ENCODE measurements around the gene NFIX.

Gene NFIX

DNA sequence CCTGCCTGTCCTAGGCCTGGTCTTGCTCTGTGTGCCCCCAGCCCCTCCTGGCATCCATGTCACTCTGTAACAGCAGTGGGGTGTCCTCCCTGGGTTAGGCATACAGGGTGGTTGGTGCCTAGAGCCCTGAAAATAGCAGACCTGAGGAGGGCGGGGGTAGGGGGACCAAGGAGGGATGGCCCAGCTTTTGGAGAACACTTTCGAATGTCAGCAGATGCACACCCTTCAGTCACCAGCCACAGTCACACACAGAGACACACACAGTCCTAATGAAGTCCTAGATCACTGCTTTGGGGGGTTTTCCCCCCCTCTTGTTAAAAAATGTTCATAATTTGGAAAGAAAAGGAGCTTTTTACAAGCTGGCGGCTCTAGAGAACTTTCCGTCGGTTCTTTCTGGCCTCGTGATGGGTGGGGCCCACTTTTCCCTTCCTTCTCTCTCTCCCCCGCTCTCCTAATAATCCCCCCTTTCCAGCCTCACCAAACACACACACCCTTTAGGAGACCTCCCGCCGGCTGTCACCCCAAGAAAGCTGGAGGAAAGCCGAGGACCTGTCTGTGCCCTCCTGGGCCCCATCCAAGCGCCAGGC, 59.4 kb downstream of the NFIX start:
- Histone ChIP-seq H3K27me3 (peaks cover 78% of the 10 kb centered on the region), H3K4me3 (ENCODE audit: low read depth in 1 of 2, low read length in 1 of 2) (no peak overlapping the region), H3K36me3 (no peaks in the 10 kb centered on the region), H3K27ac (no peak overlapping the region), H3K4me1 (ENCODE audit: control insufficient read depth in 1 of 2, insufficient read depth in 1 of 2, low read depth in 1 of 2, low read length in 1 of 2) (peaks cover 0 to 5% of the 10 kb centered on the region in 2 experiments), H3K9me3 (no peaks in the 10 kb centered on the region)
- TF ChIP-seq, protein P1, sequence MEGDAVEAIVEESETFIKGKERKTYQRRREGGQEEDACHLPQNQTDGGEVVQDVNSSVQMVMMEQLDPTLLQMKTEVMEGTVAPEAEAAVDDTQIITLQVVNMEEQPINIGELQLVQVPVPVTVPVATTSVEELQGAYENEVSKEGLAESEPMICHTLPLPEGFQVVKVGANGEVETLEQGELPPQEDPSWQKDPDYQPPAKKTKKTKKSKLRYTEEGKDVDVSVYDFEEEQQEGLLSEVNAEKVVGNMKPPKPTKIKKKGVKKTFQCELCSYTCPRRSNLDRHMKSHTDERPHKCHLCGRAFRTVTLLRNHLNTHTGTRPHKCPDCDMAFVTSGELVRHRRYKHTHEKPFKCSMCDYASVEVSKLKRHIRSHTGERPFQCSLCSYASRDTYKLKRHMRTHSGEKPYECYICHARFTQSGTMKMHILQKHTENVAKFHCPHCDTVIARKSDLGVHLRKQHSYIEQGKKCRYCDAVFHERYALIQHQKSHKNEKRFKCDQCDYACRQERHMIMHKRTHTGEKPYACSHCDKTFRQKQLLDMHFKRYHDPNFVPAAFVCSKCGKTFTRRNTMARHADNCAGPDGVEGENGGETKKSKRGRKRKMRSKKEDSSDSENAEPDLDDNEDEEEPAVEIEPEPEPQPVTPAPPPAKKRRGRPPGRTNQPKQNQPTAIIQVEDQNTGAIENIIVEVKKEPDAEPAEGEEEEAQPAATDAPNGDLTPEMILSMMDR (IDR thresholded peaks at IDR 0.05) = no peak

GRCh38 chr19:13055213-13056051, 60.2 kb downstream of the NFIX start:
- TF ChIP-seq, protein P1 (IDR thresholded peaks at IDR 0.05) = no peak
- Histone ChIP-seq H3K9me3 (no peaks in the 10 kb centered on the region), H3K27me3 (peaks cover 85% of the 10 kb centered on the region), H3K36me3 (no peaks in the 10 kb centered on the region), H3K4me3 (ENCODE audit: low read depth in 1 of 2, low read length in 1 of 2) (no peak overlapping the region), H3K27ac (no peak overlapping the region), H3K4me1 (ENCODE audit: control insufficient read depth in 1 of 2, insufficient read depth in 1 of 2, low read depth in 1 of 2, low read length in 1 of 2) (peaks cover 0 to 5% of the 10 kb centered on the region in 2 experiments)

- peaks cover 5 to 12% of the 10 kb centered on the region in 2 experiments for H3K4me1 ChIP-seq (ENCODE audit: control insufficient read depth in 1 of 2, insufficient read depth in 1 of 2, low read depth in 1 of 2, low read length in 1 of 2)
- H3K27ac ChIP-seq = no peak overlapping the region
Measured at GRCh38 chr19:13056052-13056660, 60.9 kb downstream of the NFIX start.

GRCh38 chr19:13057147-13057572, 61.9 kb downstream of the NFIX start:
- TF ChIP-seq, protein P1 (IDR thresholded peaks at IDR 0.05) = no peak
- Histone ChIP-seq H3K4me1 (ENCODE audit: control insufficient read depth in 1 of 2, insufficient read depth in 1 of 2, low read depth in 1 of 2, low read length in 1 of 2) (peaks cover 7 to 12% of the 10 kb centered on the region in 2 experiments), H3K9me3 (no peaks in the 10 kb centered on the region), H3K36me3 (no peaks in the 10 kb centered on the region), H3K4me3 (ENCODE audit: low read depth in 1 of 2, low read length in 1 of 2) (no peak overlapping the region), H3K27ac (no peak overlapping the region), H3K27me3 (peaks cover 87% of the 10 kb centered on the region)

More at GRCh38 chr19:13056052-13056660, 60.9 kb downstream of the NFIX start:
- no peak overlapping the region for H3K4me3 ChIP-seq (ENCODE audit: low read depth in 1 of 2, low read length in 1 of 2)
- no peaks in the 10 kb centered on the region for H3K9me3 ChIP-seq
- peaks cover 87% of the 10 kb centered on the region for H3K27me3 ChIP-seq
- no peaks in the 10 kb centered on the region for H3K36me3 ChIP-seq
- TF ChIP-seq, protein P1 (IDR thresholded peaks at IDR 0.05) = no peak

- no peaks in the 10 kb centered on the region for H3K36me3 ChIP-seq
- H3K27me3 ChIP-seq = peaks cover 87% of the 10 kb centered on the region
- peaks cover 7 to 12% of the 10 kb centered on the region in 2 experiments for H3K4me1 ChIP-seq (ENCODE audit: control insufficient read depth in 1 of 2, insufficient read depth in 1 of 2, low read depth in 1 of 2, low read length in 1 of 2)
- TF ChIP-seq, protein P1 (IDR thresholded peaks at IDR 0.05) = no peak
- no peak overlapping the region for H3K4me3 ChIP-seq (ENCODE audit: low read depth in 1 of 2, low read length in 1 of 2)
- H3K27ac ChIP-seq = no peak overlapping the region
- H3K9me3 ChIP-seq = no peaks in the 10 kb centered on the region
Measured at GRCh38 chr19:13057744-13058143, 62.5 kb downstream of the NFIX start.
